ENCODE results near the gene NMNAT2.

NMNAT2 gene

DNA sequence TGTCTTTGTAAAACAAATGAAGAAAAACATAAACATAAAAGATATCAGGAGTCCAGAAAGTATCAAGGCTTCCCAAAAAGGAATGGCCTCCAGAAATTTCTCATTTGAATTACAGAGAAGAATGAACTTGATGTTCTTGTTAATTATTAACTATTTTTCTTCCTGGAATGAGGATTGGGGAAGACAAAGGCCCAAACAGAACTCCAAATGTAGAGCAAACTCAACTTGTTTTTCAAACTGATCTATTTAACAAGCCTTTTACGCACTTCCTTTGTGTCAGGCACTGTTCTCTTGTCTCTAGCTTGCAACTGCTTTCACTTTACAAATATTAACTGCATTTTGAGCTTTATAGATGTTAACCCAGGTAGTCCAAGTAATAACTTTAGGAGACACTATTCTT lies 186.6 kb downstream of the NMNAT2 start:
- H3K4me3 ChIP-seq (replicated peaks; ENCODE audit: low read depth, low read length) = no peak overlapping the region
- no peak for DNase-seq (ENCODE audit: low read depth)
- TF ChIP-seq, protein P1, sequence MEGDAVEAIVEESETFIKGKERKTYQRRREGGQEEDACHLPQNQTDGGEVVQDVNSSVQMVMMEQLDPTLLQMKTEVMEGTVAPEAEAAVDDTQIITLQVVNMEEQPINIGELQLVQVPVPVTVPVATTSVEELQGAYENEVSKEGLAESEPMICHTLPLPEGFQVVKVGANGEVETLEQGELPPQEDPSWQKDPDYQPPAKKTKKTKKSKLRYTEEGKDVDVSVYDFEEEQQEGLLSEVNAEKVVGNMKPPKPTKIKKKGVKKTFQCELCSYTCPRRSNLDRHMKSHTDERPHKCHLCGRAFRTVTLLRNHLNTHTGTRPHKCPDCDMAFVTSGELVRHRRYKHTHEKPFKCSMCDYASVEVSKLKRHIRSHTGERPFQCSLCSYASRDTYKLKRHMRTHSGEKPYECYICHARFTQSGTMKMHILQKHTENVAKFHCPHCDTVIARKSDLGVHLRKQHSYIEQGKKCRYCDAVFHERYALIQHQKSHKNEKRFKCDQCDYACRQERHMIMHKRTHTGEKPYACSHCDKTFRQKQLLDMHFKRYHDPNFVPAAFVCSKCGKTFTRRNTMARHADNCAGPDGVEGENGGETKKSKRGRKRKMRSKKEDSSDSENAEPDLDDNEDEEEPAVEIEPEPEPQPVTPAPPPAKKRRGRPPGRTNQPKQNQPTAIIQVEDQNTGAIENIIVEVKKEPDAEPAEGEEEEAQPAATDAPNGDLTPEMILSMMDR (IDR thresholded peaks at IDR 0.05; ENCODE audit: low read length, missing control alignments) = no peak

DNA sequence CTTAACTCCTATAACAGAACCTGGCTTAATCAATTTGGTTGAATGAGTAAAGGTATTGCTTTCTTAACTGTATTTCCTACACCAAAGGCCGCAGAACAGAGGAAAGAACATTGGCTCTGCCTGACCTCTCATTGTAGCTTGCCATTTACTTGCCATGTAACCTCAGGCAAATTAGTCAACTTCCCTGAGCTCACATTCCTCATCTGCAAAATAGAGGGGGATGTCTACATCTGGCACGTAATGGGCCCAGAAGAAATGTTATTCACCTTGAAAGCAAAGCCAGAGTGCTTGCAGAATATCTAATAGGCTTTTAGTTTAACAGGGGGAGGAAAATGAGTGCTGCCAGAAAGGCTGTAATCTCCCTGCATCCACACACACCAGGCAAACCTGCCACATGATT lies 187.8 kb downstream of the NMNAT2 start:
- no peak overlapping the region for H3K4me3 ChIP-seq (replicated peaks; ENCODE audit: low read depth, low read length)
- DNase-seq (ENCODE audit: low read depth) = peak; percentile 54
- TF ChIP-seq, protein P1 (IDR thresholded peaks at IDR 0.05; ENCODE audit: low read length, missing control alignments) = no peak

DNA sequence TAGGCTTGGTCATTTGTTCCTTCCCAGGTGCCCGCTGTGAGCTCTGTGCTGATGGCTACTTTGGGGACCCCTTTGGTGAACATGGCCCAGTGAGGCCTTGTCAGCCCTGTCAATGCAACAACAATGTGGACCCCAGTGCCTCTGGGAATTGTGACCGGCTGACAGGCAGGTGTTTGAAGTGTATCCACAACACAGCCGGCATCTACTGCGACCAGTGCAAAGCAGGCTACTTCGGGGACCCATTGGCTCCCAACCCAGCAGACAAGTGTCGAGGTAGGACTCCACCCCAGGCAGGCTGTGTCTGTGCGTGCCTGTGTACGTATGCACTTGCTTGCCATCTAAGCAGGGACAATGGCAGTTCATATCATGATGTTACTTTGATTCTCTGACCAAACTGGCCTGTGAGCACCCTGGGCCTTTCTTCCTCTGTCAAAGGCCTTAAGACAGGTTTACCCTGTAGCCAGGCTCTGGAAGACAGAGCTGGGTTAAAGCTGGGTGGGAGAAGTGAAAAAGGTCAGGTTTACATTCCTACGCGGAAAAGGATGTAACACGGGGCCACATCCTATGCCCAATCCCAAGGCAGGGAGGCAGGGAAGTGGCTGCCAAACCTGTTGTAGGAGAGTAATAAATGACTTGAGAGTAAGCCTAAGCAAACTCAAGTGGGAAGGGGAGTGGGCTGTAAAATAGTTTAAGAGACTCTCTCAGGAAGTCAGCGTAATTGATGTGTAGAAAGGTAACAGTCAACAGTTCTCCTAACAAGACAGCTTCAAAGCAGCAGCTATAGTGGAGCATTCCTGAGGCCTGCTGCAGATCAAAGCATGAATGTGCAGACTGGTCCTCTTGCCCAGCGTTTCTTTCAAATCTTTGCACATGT lies 189.6 kb downstream of the NMNAT2 start:
- H3K4me3 ChIP-seq (replicated peaks; ENCODE audit: low read depth, low read length) = no peak overlapping the region
- TF ChIP-seq, protein P1 (IDR thresholded peaks at IDR 0.05; ENCODE audit: low read length, missing control alignments) = no peak
- no peak for DNase-seq (ENCODE audit: low read depth)

DNA sequence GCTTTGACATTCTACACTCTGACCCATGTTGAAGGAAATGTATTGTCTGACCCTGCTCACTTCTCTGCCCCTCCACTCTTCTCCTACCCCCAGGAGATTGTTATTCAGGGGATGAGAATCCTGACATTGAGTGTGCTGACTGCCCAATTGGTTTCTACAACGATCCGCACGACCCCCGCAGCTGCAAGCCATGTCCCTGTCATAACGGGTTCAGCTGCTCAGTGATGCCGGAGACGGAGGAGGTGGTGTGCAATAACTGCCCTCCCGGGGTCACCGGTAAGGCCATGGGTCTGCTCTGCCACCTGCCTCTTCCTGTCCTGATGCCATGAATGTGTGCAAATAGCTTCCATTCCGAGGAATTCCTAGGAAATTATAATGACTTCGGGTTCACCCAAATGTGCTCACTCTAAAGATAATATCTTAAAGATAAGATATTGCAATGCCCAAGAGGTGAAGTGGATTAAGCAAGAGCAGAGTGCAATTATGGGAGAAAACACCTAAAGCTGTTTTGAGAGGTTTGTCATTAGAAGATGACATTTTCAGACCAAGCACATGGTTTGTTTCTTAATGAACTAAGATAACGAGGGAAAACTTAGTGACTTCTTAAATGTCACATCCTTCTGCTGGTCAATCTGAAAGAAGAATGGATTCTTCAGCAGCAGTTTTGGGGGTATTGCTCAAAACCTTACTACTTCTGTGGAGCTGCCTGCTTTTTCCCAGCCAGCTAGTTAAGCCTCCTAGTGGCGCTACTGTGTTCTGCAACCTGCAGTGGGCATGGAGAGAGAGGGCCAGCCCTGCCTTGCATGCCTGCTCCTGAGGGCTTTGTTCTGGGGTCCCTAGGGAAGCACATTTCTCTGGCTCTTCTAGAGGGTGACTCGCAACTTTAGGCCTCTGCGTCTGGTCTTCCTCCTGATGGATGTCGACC lies 190.5 kb downstream of the NMNAT2 start:
- peak; percentile 70 for DNase-seq (ENCODE audit: low read depth)

DNA sequence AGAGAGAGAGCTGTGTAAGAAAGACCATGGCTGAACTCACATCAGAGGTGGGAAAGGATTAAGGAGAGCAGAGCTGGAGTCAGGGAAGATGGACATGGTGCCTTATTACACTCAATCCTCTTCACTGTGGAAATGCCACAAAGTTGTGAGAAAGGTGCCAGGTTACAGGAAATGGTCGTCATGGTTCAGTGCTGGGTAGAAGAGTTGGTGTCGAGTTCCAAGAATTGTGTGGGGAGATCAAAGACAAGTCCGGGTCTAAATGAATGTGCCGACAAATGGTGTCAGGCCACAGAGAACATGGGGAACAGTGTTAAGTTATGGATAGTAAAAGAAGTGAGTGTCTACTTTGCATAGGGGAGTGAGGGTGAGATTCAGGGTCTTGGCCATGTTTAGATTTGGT lies 191.2 kb downstream of the NMNAT2 start:
- no peak overlapping the region for H3K4me3 ChIP-seq (replicated peaks; ENCODE audit: low read depth, low read length)
- no peak for DNase-seq (ENCODE audit: low read depth)
- TF ChIP-seq, protein P1 (IDR thresholded peaks at IDR 0.05; ENCODE audit: low read length, missing control alignments) = no peak

More for the DNA sequence above, 190.5 kb downstream of the NMNAT2 start:
- TF ChIP-seq, protein P1 (IDR thresholded peaks at IDR 0.05; ENCODE audit: low read length, missing control alignments) = peak; percentile 90
- no peak overlapping the region for H3K4me3 ChIP-seq (replicated peaks; ENCODE audit: low read depth, low read length)

DNA sequence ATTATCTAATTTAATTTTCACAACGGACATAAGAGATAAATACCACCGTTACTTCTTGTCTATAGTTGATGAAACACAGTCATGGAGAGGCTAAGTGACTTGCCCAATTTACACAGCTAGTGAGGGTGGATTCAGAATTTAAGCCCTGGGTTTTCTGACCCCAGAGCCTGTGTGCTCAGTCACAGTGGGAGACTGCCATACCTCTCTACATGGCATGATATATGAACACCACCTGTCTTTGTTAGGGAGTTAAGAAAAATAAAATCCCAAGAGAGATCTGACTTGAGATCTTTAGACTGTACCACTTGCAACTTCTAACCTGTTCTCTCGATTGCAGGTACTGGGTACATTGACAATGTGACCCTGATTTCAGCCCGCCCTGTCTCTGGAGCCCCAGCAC lies 191.8 kb downstream of the NMNAT2 start:
- TF ChIP-seq, protein P1 (IDR thresholded peaks at IDR 0.05; ENCODE audit: low read length, missing control alignments) = no peak
- DNase-seq (ENCODE audit: low read depth) = no peak
- no peak overlapping the region for H3K4me3 ChIP-seq (replicated peaks; ENCODE audit: low read depth, low read length)

Data from fibroblast of pulmonary artery (primary cell).